Gastroesophageal sphincter (tissue), 3 donors: ENCODE measurements around the gene CRYBA4.

Source experiments
- POLR2A ChIP-seq, 2 donors: fragments of 450-650 bp; IDR thresholded peaks; one replicate each; pipeline ENCODE4 v1.6.1; 2017; ENCODE audit warnings: antibody characterized with exemption in 2 of 2, mild to moderate bottlenecking in 2 of 2, moderate library complexity in 1 of 2
- POLR2AphosphoS5 ChIP-seq: sonication (generic); formaldehyde crosslinking; IDR thresholded peaks from one replicate; pipeline ENCODE4 v1.6.1; 2017; ENCODE audit warnings: antibody characterized with exemption
- TF ChIP-seq, protein P1 (sequence below), 4 experiments: fragments of 200-600 bp in 2 of 4; fragments of 450-650 bp in 2 of 4; sonication (generic) in 1 of 4; IDR thresholded peaks; one replicate each; pipeline ENCODE4 v1.5.1; 2017 to 2019; ENCODE audit warnings: antibody characterized with exemption in 4 of 4, mild to moderate bottlenecking in 2 of 4, moderate library complexity in 2 of 4

- no peak for TF ChIP-seq POLR2A (IDR thresholded peaks at IDR 0.05)
- TF ChIP-seq, protein P1, sequence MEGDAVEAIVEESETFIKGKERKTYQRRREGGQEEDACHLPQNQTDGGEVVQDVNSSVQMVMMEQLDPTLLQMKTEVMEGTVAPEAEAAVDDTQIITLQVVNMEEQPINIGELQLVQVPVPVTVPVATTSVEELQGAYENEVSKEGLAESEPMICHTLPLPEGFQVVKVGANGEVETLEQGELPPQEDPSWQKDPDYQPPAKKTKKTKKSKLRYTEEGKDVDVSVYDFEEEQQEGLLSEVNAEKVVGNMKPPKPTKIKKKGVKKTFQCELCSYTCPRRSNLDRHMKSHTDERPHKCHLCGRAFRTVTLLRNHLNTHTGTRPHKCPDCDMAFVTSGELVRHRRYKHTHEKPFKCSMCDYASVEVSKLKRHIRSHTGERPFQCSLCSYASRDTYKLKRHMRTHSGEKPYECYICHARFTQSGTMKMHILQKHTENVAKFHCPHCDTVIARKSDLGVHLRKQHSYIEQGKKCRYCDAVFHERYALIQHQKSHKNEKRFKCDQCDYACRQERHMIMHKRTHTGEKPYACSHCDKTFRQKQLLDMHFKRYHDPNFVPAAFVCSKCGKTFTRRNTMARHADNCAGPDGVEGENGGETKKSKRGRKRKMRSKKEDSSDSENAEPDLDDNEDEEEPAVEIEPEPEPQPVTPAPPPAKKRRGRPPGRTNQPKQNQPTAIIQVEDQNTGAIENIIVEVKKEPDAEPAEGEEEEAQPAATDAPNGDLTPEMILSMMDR (IDR thresholded peaks at IDR 0.05), result no peak
- TF ChIP-seq POLR2AphosphoS5, result no peak
Measured at GRCh38 chr22:26574001-26574723, 47.6 kb upstream of the CRYBA4 start.
